H1 (cell line): ENCODE results near the gene NF1. TPM values are rescaled to one million over a fixed set of nuclear protein-coding genes. Genes with fewer than 3 reads are reported as not detected.
A peak's percentile ranks its signal among the peaks of the same experiment; 100 is the strongest.

ENCODE experiments used
- CTCF ChIA-PET: fragments of 300-600 bp; sonication (Branson Sonifier 250); formaldehyde crosslinking; loops from one replicate; lab custom pipeline; 2021; ENCODE audit not compliant: partially characterized antibody; lab: Charles Lee
- POLR2A ChIA-PET: fragments of 300-600 bp; sonication (Branson Sonifier 250); formaldehyde crosslinking; loops from one replicate; lab custom pipeline; 2021; ENCODE audit warnings: inconsistent platforms; ENCODE audit not compliant: partially characterized antibody; lab: Charles Lee
- DNase-seq, 2 experiments: peaks; one replicate each; pipeline versions ENCODE4 v3.0.0 to v3.0.0-alpha.2; 2010 to 2022; ENCODE audit warnings: low spot score in 2 of 2, low read depth in 1 of 2, mixed read lengths in 1 of 2
- FAIRE-seq: peaks from 2 replicates; lab custom pipeline; 2011; peaks lifted over from hg19 to GRCh38; lab: Jason Lieb, UNC
- H2AFZ ChIP-seq: 2 replicates; pipeline ENCODE4 v1.8.1; 2012; ENCODE audit warnings: low read length, inconsistent platforms
- H2AK5ac ChIP-seq: 2 replicates; pipeline ENCODE4 v1.6.1; 2013; ENCODE audit warnings: low read depth, low read length
- H2BK120ac ChIP-seq: replicated peaks from 2 replicates; pipeline ENCODE3; 2013; ENCODE audit warnings: low read depth, low read length, inconsistent platforms
- H2BK12ac ChIP-seq: 2 replicates; pipeline ENCODE4 v1.6.1; 2013; ENCODE audit warnings: low read depth, low read length
- H2BK15ac ChIP-seq: 2 replicates; pipeline ENCODE4 v1.6.1; 2013; ENCODE audit warnings: low read length
- H2BK20ac ChIP-seq: 2 replicates; pipeline ENCODE4 v1.6.1; 2013; ENCODE audit warnings: low read length
- H2BK5ac ChIP-seq: 2 replicates; pipeline ENCODE4 v1.6.1; 2013; ENCODE audit warnings: low read depth, low read length
- H3K14ac ChIP-seq: 2 replicates; pipeline ENCODE4 v1.6.1; 2013; ENCODE audit warnings: inconsistent platforms; ENCODE audit not compliant: insufficient read length
- H3K18ac ChIP-seq: 2 replicates; pipeline ENCODE4 v1.6.1; 2013; ENCODE audit warnings: low read length; ENCODE audit errors: extremely low read depth
- H3K23ac ChIP-seq: 2 replicates; pipeline ENCODE4 v1.6.1; 2013; ENCODE audit warnings: inconsistent platforms; ENCODE audit not compliant: insufficient read length
- H3K23me2 ChIP-seq: 2 replicates; pipeline ENCODE4 v1.6.1; 2013; ENCODE audit warnings: low read depth, low read length
- H3K27ac ChIP-seq: 2 replicates; pipeline ENCODE4 v1.6.1; 2011; ENCODE audit warnings: low read depth, low read length, inconsistent platforms
- H3K27me3 ChIP-seq, 4 experiments: replicated peaks in 1 of 4; 1 replicate in 1 of 4; 2 replicates in 3 of 4; pipeline versions ENCODE4 v1.6.1 to v1.8.1; 2011 to 2013; ENCODE audit warnings: low read length in 3 of 4, mild to moderate bottlenecking in 3 of 4, inconsistent platforms in 2 of 4, mixed read lengths in 2 of 4, moderate library complexity in 1 of 4; ENCODE audit not compliant: control insufficient read depth in 3 of 4, insufficient read depth in 3 of 4; ENCODE audit errors: extremely low read depth in 1 of 4
- H3K36me3 ChIP-seq, 4 experiments: 2 replicates each; pipeline versions ENCODE4 v1.6.1 to v1.8.1; 2011 to 2013; ENCODE audit warnings: mild to moderate bottlenecking in 4 of 4, low read length in 3 of 4, moderate library complexity in 2 of 4, control low read depth in 1 of 4, inconsistent platforms in 1 of 4; ENCODE audit not compliant: insufficient read depth in 4 of 4, control insufficient read depth in 2 of 4
- H3K4ac ChIP-seq: replicated peaks from 2 replicates; pipeline ENCODE3; 2013; ENCODE audit warnings: low read length, low read depth, mixed read lengths, inconsistent platforms; ENCODE audit not compliant: insufficient read length
- H3K4me1 ChIP-seq, 4 experiments: replicated peaks in 1 of 4; 1 replicate in 1 of 4; 2 replicates in 3 of 4; pipeline versions ENCODE4 v1.6.1 to v1.8.1; 2011 to 2013; ENCODE audit warnings: low read length in 3 of 4, inconsistent platforms in 2 of 4, mixed read lengths in 1 of 4; ENCODE audit not compliant: insufficient read depth in 4 of 4, control insufficient read depth in 3 of 4
- H3K4me2 ChIP-seq, 2 experiments: 2 replicates each; pipeline versions ENCODE4 v1.6.1 to v1.8.1; 2011 to 2013; ENCODE audit warnings: low read depth in 2 of 2, low read length in 2 of 2, control low read depth in 1 of 2, inconsistent platforms in 1 of 2, mild to moderate bottlenecking in 1 of 2; ENCODE audit not compliant: insufficient read depth in 1 of 2
- H3K4me3 ChIP-seq, 4 experiments: fragments of 200-600, 300-600 bp in 1 of 4; sonication (generic), shearing (Covaris generic), sonication (Bioruptor Twin) in 1 of 4; 2 replicates each; pipeline versions ENCODE4 v1.5.1 to v1.8.1; 2011 to 2016; ENCODE audit warnings: low read length in 4 of 4, low read depth in 3 of 4, control low read depth in 2 of 4, inconsistent platforms in 2 of 4, mild to moderate bottlenecking in 2 of 4, mixed read lengths in 1 of 4, moderate library complexity in 1 of 4; ENCODE audit not compliant: insufficient read depth in 2 of 4; ENCODE audit errors: extremely low read depth in 1 of 4
- H3K56ac ChIP-seq: replicated peaks from 2 replicates; pipeline ENCODE3; 2013; ENCODE audit warnings: low read depth, mild to moderate bottlenecking, mixed read lengths, low read length, inconsistent platforms; ENCODE audit not compliant: insufficient read length
- H3K79me1 ChIP-seq: 2 replicates; pipeline ENCODE4 v1.6.1; 2013; ENCODE audit warnings: low read depth, low read length, control low read depth
- H3K79me2 ChIP-seq, 2 experiments: 2 replicates each; pipeline versions ENCODE4 v1.6.1 to v1.8.1; 2012 to 2013; ENCODE audit warnings: low read length in 2 of 2, mild to moderate bottlenecking in 2 of 2, inconsistent platforms in 1 of 2; ENCODE audit not compliant: insufficient read depth in 2 of 2, control insufficient read depth in 1 of 2
- H3K9ac ChIP-seq, 4 experiments: replicated peaks in 1 of 4; 1 replicate in 1 of 4; 2 replicates in 3 of 4; pipeline versions ENCODE4 v1.6.1 to v1.8.1; 2011 to 2013; ENCODE audit warnings: low read depth in 3 of 4, low read length in 3 of 4, control low read depth in 2 of 4, mild to moderate bottlenecking in 2 of 4, moderate library complexity in 2 of 4, inconsistent platforms in 1 of 4; ENCODE audit errors: extremely low read depth in 1 of 4
- H3K9me3 ChIP-seq, 2 experiments: 2 replicates each; pipeline versions ENCODE4 v1.6.1 to v1.8.1; 2012 to 2013; ENCODE audit warnings: mild to moderate bottlenecking in 2 of 2, moderate library complexity in 2 of 2, control low read depth in 1 of 2, inconsistent platforms in 1 of 2, low read depth in 1 of 2, low read length in 1 of 2, mixed read lengths in 1 of 2; ENCODE audit not compliant: insufficient read depth in 2 of 2
- H4K20me1 ChIP-seq, 2 experiments: replicated peaks in 1 of 2; 2 replicates each; pipeline versions ENCODE3 to v1.8.1; 2011 to 2013; ENCODE audit warnings: inconsistent platforms in 2 of 2, low read length in 2 of 2, mild to moderate bottlenecking in 1 of 2; ENCODE audit not compliant: insufficient read depth in 2 of 2, control insufficient read depth in 1 of 2
- H4K5ac ChIP-seq: 2 replicates; pipeline ENCODE4 v1.6.1; 2013; ENCODE audit warnings: low read length, low read depth, mixed read lengths, inconsistent platforms; ENCODE audit not compliant: insufficient read length
- H4K8ac ChIP-seq: 2 replicates; pipeline ENCODE4 v1.8.0; 2013; ENCODE audit warnings: mild to moderate bottlenecking, moderate library complexity, low read length, inconsistent platforms; ENCODE audit not compliant: insufficient read depth; ENCODE audit errors: extremely low read depth
- H4K91ac ChIP-seq: replicated peaks from 2 replicates; pipeline ENCODE3; 2013; ENCODE audit warnings: low read length, mixed read lengths, inconsistent platforms; ENCODE audit not compliant: insufficient read length
- EZH2 ChIP-seq: fragments of 200-600 bp; sonication (generic); IDR thresholded peaks from 2 replicates; pipeline ENCODE4 v1.7.1; 2012; ENCODE audit warnings: low read depth, mild to moderate bottlenecking, moderate library complexity, low read length, inconsistent platforms; ENCODE audit not compliant: severe bottlenecking
- WGBS, 2 experiments: shearing (Covaris generic) in 1 of 2; methylation state at CpG; one replicate each; pipeline versions ENCODE4 v1.1.6 to v1.1.7; 2013 to 2015; ENCODE audit warnings: low lambda C conversion rate in 2 of 2, mixed read lengths in 2 of 2, inconsistent platforms in 1 of 2, low coverage in 1 of 2, missing lambda C conversion rate in 1 of 2; ENCODE audit not compliant: insufficient replicate concordance in 2 of 2, insufficient coverage in 1 of 2, insufficient read length in 1 of 2; ENCODE audit errors: extremely low coverage in 1 of 2, missing lambda C conversion rate in 1 of 2; 5-methylcytosine and 5-hydroxymethylcytosine counted together
- polyA plus RNA-seq, 7 experiments: library from polyadenylated mRNA; depleted of rRNA in 3 of 7; stranded (reverse) in 5 of 7; unstranded in 2 of 7; fragments of >200 nt in 5 of 7; fragments of 200-250 nt in 2 of 7; gene quantifications; 1 replicate in 5 of 7; 2 replicates in 1 of 7; 4 replicates in 1 of 7; pipeline versions ENCODE4 v1.2.1 to v1.2.3, GENCODE V29; 2011 to 2013; ENCODE audit warnings: missing spikeins in 2 of 7, mixed read lengths in 2 of 7
- total RNA-seq: library from RNA; stranded (reverse); fragmentation: NEBNext Ultra II Directional; extraction: Animal tissue kit (Norgen Biotek cat#: 25700); gene quantifications from 2 replicates; pipeline ENCODE4 v1.2.1, GENCODE V29; 2021

NF1 gene
- total and polyA plus RNA-seq, 2 of the 8 experiments (the other 6 are each of a cell fraction or from before 2014, with no cell fraction given): 19.3 to 29.6 TPM

GRCh38 chr17:31079731-31080130 lies 15.0 kb upstream of the NF1 start:
- no peak overlapping the region for H2BK15ac ChIP-seq
- no peak overlapping the region for H3K4me2 ChIP-seq
- H2BK12ac ChIP-seq: no peak overlapping the region; the same call in 1 of the 2 replicates
- H4K8ac ChIP-seq: no peak overlapping the region
- H3K23me2 ChIP-seq: no peaks in the 10 kb centered on the region
- H2BK20ac ChIP-seq: no peak overlapping the region; the same call in 1 of the 2 replicates
- H2AK5ac ChIP-seq: no peak overlapping the region
- H3K56ac ChIP-seq: no peak overlapping the region
- H4K91ac ChIP-seq: no peak overlapping the region
- no peak for DNase-seq
- no peak overlapping the region for H4K5ac ChIP-seq
- H3K18ac ChIP-seq: no peak overlapping the region
- H3K9me3 ChIP-seq: no peaks in the 10 kb centered on the region
- peak overlapping the region; percentile 51; the same call in 1 of the 2 replicates for H2AFZ ChIP-seq
- no peak overlapping the region for H3K4me3 ChIP-seq
- H3K9ac ChIP-seq: no peak overlapping the region
- FAIRE-seq: no peak
- no peaks in the 10 kb centered on the region for H3K27me3 ChIP-seq
- no peaks in the 10 kb centered on the region for H4K20me1 ChIP-seq
- H3K14ac ChIP-seq: no peak overlapping the region
- peaks cover 0 to 7% (median 2%) of the 10 kb centered on the region in 4 experiments; a peak in 3 of 7 replicates for H3K4me1 ChIP-seq
- ChIA-PET POLR2A (no interaction called here), CTCF (interaction anchor here (1.0 kb wide), 1 partner anchor 18 kb away, joined by 3 read pairs; no protein-coding TSS in a partner anchor)
- no peak overlapping the region for H2BK5ac ChIP-seq
- no peak overlapping the region for H3K23ac ChIP-seq
- no peak overlapping the region for H3K27ac ChIP-seq
- H2BK120ac ChIP-seq: no peak overlapping the region
- no peaks in the 10 kb centered on the region for H3K36me3 ChIP-seq
- no peak overlapping the region for H3K4ac ChIP-seq
- H3K79me1 ChIP-seq: no peaks in the 10 kb centered on the region
- WGBS, 2 experiments: 67% methylated on average over 1 of the region's 1 CpG; no CpG with 5 or more reads in 1 of the 2 experiments
- no peaks in the 10 kb centered on the region for H3K79me2 ChIP-seq
- TF ChIP-seq EZH2: no peak
